Stimulated activated CD4-positive, alpha-beta T cell treated with anti-CD3 and anti-CD28 coated beads, Interleukin-12 subunit alpha, Interleukin-12 subunit beta, amount 100 ng/mL, for 24 hours (primary cell): Measurements from ENCODE around the gene GALNT13.

ENCODE experiments used
- DNase-seq, 2 experiments: peaks; one replicate each; pipeline ENCODE4 v3.0.0-alpha.2; 2020; ENCODE audit warnings: low read depth in 2 of 2

GALNT13 gene

GRCh38 chr2:153944800-153945199 lies 73.1 kb downstream of the GALNT13 start:
- DNase-seq = no peak

- no peak for DNase-seq
These were observed 74.3 kb downstream of the GALNT13 start for GRCh38 chr2:153946036-153946435.

DNA sequence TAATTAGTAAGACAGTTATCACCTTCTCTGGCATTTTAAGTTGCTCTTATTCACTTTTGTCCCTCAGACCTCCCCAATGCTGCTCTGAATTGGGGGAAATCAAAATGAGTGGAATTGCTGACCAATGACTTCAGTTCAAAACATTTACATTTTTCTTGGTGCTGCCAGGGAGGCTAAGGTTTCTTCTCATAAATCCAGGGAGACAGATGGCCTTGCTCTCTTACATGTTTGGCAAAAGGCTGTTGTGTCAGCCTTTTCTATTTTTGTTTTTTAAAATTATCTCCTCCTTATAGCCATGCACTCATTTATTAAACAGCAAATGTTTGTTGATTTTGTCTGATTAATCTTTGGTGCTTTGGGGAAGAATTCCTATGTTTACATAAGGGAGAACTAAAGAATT lies 82.0 kb downstream of the GALNT13 start:
- DNase-seq = no peak

GRCh38 chr2:153963256-153963655 lies 91.5 kb downstream of the GALNT13 start:
- DNase-seq = no peak

GRCh38 chr2:153967248-153967973 lies 95.7 kb downstream of the GALNT13 start:
- DNase-seq = no peak

DNA sequence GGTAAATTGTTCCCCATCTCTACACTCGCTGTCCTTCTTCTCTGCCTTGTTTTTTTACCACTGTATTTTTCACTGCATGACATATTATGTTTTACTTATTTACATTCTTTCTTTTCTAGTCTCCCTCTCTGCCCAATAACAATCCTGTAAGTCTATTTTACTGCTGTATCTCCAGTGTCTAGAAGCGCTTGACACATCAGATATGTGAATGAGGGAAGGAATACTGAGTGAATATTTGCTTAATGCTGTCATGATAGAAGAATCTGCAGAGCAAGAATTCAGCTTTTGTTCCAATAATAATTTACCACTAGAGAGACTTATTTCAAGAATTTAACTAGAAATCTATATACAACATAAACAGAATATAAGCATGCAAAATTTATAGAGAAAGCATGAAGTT lies 99.5 kb downstream of the GALNT13 start:
- DNase-seq = no peak

GRCh38 chr2:153971855-153972254 lies 100.1 kb downstream of the GALNT13 start:
- no peak for DNase-seq

- no peak for DNase-seq
These were observed 100.7 kb downstream of the GALNT13 start for GRCh38 chr2:153972412-153972811.

GRCh38 chr2:153986488-153987229 lies 114.9 kb downstream of the GALNT13 start:
- DNase-seq = no peak

DNA sequence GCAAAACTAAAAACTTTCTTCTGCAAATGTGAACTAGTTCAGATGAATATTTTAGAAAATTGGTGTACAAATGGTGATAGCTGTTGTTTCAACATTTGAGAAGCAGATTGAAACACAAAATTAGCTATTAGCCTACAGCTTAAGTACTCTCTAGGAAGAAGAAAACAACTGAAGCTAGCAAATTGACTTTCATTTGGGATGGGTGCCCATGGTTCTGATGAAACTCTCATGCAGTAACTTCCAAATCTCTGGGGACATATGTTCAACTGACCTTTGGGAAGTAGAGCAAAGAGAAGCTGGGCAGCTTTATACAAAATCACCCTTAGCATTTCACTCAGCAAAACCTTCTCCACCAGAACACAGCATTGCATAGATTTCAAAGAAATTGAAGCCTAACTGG lies 119.0 kb downstream of the GALNT13 start:
- DNase-seq = no peak

DNA sequence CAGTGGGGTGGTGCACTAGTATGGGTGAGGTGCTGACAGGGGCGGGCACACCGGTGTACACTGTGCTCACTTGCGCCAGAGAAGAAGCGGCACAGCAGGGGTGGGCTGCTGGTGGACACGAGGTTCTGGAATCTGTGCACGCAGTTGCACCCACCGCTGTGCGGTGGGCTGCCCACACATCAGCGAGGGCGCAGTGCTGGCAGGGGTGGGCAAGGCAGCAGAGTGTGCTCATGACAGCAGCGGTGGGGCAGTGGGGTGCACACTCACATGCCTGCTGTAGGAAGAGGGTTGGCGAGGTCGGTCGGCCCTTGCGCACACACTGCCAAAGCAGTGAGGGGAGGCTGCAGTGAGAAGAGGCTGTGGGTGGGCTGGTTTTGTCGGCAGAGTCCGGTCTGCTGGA lies 141.8 kb downstream of the GALNT13 start:
- DNase-seq = no peak

GRCh38 chr2:154015233-154015632 lies 143.5 kb downstream of the GALNT13 start:
- no peak for DNase-seq

DNA sequence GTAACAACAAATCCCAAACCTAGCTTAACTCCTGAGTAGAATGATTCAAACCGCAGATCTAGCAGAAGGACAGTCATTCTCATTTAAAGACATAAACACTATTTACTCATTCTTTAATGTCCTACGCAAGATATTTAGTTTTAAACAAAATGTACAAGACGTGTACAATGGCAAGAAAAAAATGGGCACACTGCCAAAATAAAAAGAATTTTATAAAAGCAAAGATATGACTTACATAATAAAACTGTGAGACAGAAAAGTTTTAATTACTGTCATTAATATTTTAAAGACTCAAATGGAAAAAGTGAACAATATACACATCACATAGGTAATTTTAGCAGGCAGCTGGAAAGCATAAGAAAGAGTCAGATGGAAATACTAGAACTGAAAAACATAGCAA lies 157.8 kb downstream of the GALNT13 start:
- DNase-seq = no peak

DNA sequence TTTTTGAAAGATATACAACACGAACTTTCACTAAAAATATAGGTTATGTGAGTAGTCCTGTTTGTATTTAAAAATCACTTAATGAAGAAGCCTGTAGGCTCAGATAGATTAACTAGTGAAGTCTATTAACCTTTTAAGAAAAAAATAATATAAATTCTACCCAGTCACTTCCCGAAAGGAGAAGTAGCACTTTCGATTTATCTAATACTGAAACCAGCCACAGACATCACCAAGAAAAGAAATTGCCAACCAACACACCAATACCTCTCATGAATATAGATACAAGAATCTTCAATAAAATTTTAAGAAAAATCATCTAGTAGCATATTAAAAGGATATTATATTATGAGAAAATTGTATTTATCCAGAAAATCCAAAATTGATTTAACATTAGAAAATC lies 160.5 kb downstream of the GALNT13 start:
- no peak for DNase-seq

- DNase-seq = no peak
These were observed 174.8 kb downstream of the GALNT13 start for GRCh38 chr2:154046493-154046892.

- no peak for DNase-seq
These were observed 177.2 kb downstream of the GALNT13 start for GRCh38 chr2:154048905-154049304.

DNA sequence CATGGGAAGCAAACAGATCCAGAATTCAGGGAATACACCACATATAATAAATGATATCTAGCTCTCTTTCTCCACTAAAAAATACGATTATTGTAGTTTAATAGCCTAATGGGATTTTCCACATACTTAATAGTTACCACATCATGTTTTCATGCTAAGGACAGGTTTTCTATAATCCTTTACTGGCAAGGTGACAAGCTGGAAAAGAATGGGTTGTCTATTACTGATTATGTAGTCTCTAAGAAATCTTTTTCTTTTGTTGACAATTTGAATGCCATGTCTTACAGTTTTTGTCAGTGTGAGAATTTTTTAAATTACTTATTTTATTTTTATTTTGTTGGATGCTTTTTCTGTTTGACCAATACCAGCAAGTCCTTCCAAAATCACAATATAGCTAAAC lies 177.8 kb downstream of the GALNT13 start:
- no peak for DNase-seq

GRCh38 chr2:154067124-154067523 lies 195.4 kb downstream of the GALNT13 start:
- DNase-seq = no peak

DNA sequence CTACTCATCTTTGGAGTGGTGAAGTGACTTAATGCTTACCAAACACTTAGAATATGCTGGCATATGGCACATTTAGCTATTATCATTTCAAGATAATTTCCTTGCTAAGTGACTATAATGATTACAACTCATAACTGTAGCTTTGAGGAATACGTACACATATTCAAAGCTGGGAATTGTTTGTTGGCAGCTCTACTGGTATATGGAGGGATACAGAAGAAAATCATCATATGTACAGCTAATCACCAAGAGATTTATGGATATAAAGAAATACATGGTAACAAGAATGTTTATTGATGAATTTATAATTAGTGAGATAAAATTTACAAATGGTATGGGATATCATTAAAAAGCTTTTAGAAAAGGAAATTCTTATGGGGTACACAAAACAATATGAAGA lies 207.2 kb downstream of the GALNT13 start:
- DNase-seq = no peak

DNA sequence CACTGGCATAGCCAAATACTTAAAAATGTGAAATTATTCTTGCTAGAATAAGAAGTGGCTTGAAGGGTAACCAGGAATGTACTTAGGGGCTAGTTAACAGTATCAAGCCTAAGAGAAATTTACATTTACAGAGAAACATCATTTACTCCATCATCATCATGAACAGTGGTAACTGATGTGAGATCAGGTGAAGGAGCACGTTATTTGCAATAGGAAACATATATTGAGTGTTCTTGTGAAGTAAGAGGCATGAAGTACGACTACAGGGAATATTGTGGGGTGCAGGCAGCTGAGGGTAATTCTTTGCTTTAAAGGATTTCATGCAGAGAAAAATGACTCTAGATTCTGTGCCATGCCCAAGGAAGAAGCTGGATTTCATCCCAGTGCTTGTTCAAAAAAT lies 220.8 kb downstream of the GALNT13 start:
- DNase-seq = no peak

GRCh38 chr2:154093856-154094255 lies 222.1 kb downstream of the GALNT13 start:
- DNase-seq = no peak

GRCh38 chr2:154097833-154098398 lies 226.2 kb downstream of the GALNT13 start:
- DNase-seq = no peak

DNA sequence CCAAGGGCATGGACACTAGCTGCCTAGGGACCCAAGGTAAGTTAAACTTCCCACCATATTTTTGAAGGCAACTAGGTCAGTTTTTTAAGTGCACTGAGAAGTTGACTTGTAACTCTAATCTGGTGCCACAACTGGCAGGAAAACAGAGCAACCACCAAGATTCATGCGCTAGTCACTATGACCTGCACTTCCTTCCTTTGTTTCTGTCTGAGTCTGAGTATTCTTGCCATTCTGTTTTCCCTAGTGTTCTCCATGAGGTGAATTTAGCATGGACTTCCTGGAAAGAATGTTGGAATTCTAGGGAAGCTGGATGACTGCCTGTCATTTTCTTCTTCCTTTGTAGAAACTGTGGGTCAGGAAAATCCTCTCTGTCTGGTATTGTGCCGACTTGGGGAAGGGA lies 249.0 kb downstream of the GALNT13 start:
- DNase-seq = no peak
